ENCODE results near the gene EML6. TPM values are rescaled to one million over a fixed set of nuclear protein-coding genes. Genes with fewer than 3 reads are reported as not detected.

Gene EML6
- total RNA-seq, 1 experiment from 2014 or later, result 1.5 TPM

- no peak for DNase-seq
- H3K4ac ChIP-seq (ENCODE audit: low read depth, low read length), result no peak overlapping the region
- Mint-ChIP-seq H3K27me3 (ENCODE audit: low read depth) (no peaks in the 10 kb centered on the region; the same call in 1 of the 2 replicates), H3K9me3 (no peaks in the 10 kb centered on the region), H3K4me1 (peaks cover 10 to 26% of the 10 kb centered on the region in 2 experiments), H3K36me3 (ENCODE audit: insufficient read depth in 1 of 3, low read depth in 3 of 3) (no peaks in the 10 kb centered on the region), H3K27ac (peak overlapping the region in 1 of 3 experiments; percentile 78; a peak in 2 of 7 replicates), H3K4me3 (no peak overlapping the region)
- no peak overlapping the region for H3K27ac ChIP-seq (ENCODE audit: insufficient read length, low read depth, low read length)
- peak overlapping the region; percentile 72; the same call in 1 of the 2 replicates for H3K14ac ChIP-seq (ENCODE audit: insufficient read depth, low read length)
- no peaks in the 10 kb centered on the region for H3K27me3 ChIP-seq (ENCODE audit: insufficient read depth, low read length)
- H3K4me2 ChIP-seq (ENCODE audit: insufficient read depth, insufficient read length, low read length), result no peak overlapping the region
- H3K4me1 ChIP-seq (ENCODE audit: insufficient read depth, low read length), result no peaks in the 10 kb centered on the region
- no peak overlapping the region for H3K56ac ChIP-seq (ENCODE audit: insufficient read length, low read depth, low read length)
- H2BK5ac ChIP-seq (ENCODE audit: insufficient read length, low read length), result no peak overlapping the region
- H4K8ac ChIP-seq (replicated peaks; ENCODE audit: insufficient read length, low read depth, low read length), result no peak overlapping the region
- no peak overlapping the region for H3K23ac ChIP-seq (ENCODE audit: insufficient read length, low read depth, low read length)
- no peaks in the 10 kb centered on the region for H3K9me3 ChIP-seq (ENCODE audit: control insufficient read depth, low read depth, low read length)
- H3K18ac ChIP-seq (ENCODE audit: insufficient read length, low read depth, low read length), result no peak overlapping the region
- no CpG with 5 or more reads among the region's 18 CpGs for WGBS (ENCODE audit: extremely low coverage, insufficient read length, low lambda C conversion rate)
- no peaks in the 10 kb centered on the region for H3K23me2 ChIP-seq (ENCODE audit: insufficient read length, low read depth, low read length, poor library complexity, severe bottlenecking)
- no peak overlapping the region for H2AK5ac ChIP-seq (ENCODE audit: insufficient read length, low read length)
- no peak overlapping the region for H2BK12ac ChIP-seq (ENCODE audit: insufficient read length, low read depth, low read length)
- H4K91ac ChIP-seq (ENCODE audit: insufficient read length, low read depth, low read length), result no peak overlapping the region
- H2AFZ ChIP-seq (ENCODE audit: low read length), result no peak overlapping the region
- H2BK15ac ChIP-seq (ENCODE audit: low read depth, low read length), result no peak overlapping the region
- no peak overlapping the region for H3T11ph ChIP-seq (ENCODE audit: low read length)
- H4K20me1 ChIP-seq (ENCODE audit: control insufficient read depth, insufficient read depth, insufficient read length), result no peaks in the 10 kb centered on the region
- H3K79me2 ChIP-seq (ENCODE audit: insufficient read depth, low read length), result no peaks in the 10 kb centered on the region
- no peaks in the 10 kb centered on the region for H3K79me1 ChIP-seq (ENCODE audit: insufficient read depth, low read depth, low read length, poor library complexity, severe bottlenecking)
- no peak overlapping the region for H3K9ac ChIP-seq (ENCODE audit: extremely low read depth, insufficient read length, low read length)
- TF ChIP-seq CTCF (conservative IDR thresholded peaks at IDR 0.05), result no peak
- no peak overlapping the region for H4K5ac ChIP-seq (ENCODE audit: insufficient read length, low read depth, low read length)
- no peak overlapping the region for H2BK20ac ChIP-seq (ENCODE audit: low read depth, low read length, poor library complexity, severe bottlenecking)
- peak overlapping the region; percentile 17 for H2BK120ac ChIP-seq (ENCODE audit: low read depth, low read length, poor library complexity, severe bottlenecking)
Observed at GRCh38 chr2:54957321-54957999, 234.0 kb downstream of the EML6 start.
